GM19328 (cell line): Measurements from ENCODE around the gene TMUB1.

Experiments
- ATAC-seq: cut with Tn5 transposase; IDR thresholded peaks from one replicate; pipeline ENCODE4 v1.9.1; 2021; ENCODE audit warnings: mild to moderate bottlenecking, moderate library complexity; ENCODE audit not compliant: unreplicated experiment

The TMUB1 gene

GRCh38 chr7:151071032-151071866, 12.0 kb downstream of the TMUB1 start:
- no peak for ATAC-seq

GRCh38 chr7:151070574-151070960, 12.7 kb downstream of the TMUB1 start:
- no peak for ATAC-seq

- no peak for ATAC-seq
Observed at GRCh38 chr7:151069841-151070573, 13.3 kb downstream of the TMUB1 start.

- no peak for ATAC-seq
Observed at GRCh38 chr7:151068069-151068773, 15.1 kb downstream of the TMUB1 start.

GRCh38 chr7:151066273-151066974, 16.9 kb downstream of the TMUB1 start:
- ATAC-seq = no peak

- ATAC-seq = no peak
Observed at GRCh38 chr7:151065516-151065915, 17.8 kb downstream of the TMUB1 start.

GRCh38 chr7:151064993-151065392, 18.3 kb downstream of the TMUB1 start:
- ATAC-seq = no peak

- no peak for ATAC-seq
Observed at GRCh38 chr7:151064454-151064853, 18.8 kb downstream of the TMUB1 start.

GRCh38 chr7:151063212-151063561, 20.1 kb downstream of the TMUB1 start:
- no peak for ATAC-seq

- ATAC-seq = no peak
Observed at GRCh38 chr7:151062399-151063211, 20.7 kb downstream of the TMUB1 start.

- ATAC-seq = no peak
Observed at GRCh38 chr7:151062111-151062398, 21.2 kb downstream of the TMUB1 start.

- no peak for ATAC-seq
Observed at GRCh38 chr7:151061213-151062110, 21.8 kb downstream of the TMUB1 start.

- ATAC-seq = no peak
Observed at GRCh38 chr7:151060416-151061212, 22.7 kb downstream of the TMUB1 start.

- ATAC-seq = no peak
Observed at GRCh38 chr7:151060113-151060415, 23.2 kb downstream of the TMUB1 start.

GRCh38 chr7:151059367-151060112, 23.8 kb downstream of the TMUB1 start, which contains the start of gene SLC4A2:
TSS of gene SLC4A2 (plus strand) at chr7:151059589. CDS start at chr7:151061988, 2,399 bp downstream.
- ATAC-seq = no peak

GRCh38 chr7:151058781-151059366, 24.4 kb downstream of the TMUB1 start:
- ATAC-seq = no peak

GRCh38 chr7:151057989-151058780, 25.1 kb downstream of the TMUB1 start:
- peak; percentile 89 for ATAC-seq
